Central memory CD8-positive, alpha-beta T cell (primary cell): ENCODE results near the gene TCP11L1.

Source experiments
- ATAC-seq: fragments of 150-1000 bp; cut with Tn5 transposase; replicated peaks from 2 replicates; pipeline ENCODE4 v1.10.0; 2022; ENCODE audit warnings: mild to moderate bottlenecking, moderate FRiP score, moderate number of reproducible peaks; ENCODE audit not compliant: poor library complexity, severe bottlenecking; ENCODE audit errors: extremely low read depth
- DNase-seq, 2 donors: peaks; one replicate each; pipeline ENCODE4 v3.0.0; 2021; ENCODE audit warnings: low spot score in 2 of 2
- H3K27ac Mint-ChIP-seq: one replicate; pipeline ENCODE4 v1.8.0; 2022; ENCODE audit warnings: low read depth, mild to moderate bottlenecking, moderate library complexity, mixed read lengths
- H3K27me3 Mint-ChIP-seq: one replicate; pipeline ENCODE4 v1.8.0; 2022; ENCODE audit warnings: mixed read lengths
- H3K36me3 Mint-ChIP-seq: one replicate; pipeline ENCODE4 v1.8.0; 2022; ENCODE audit warnings: mild to moderate bottlenecking, moderate library complexity, mixed read lengths; ENCODE audit not compliant: insufficient read depth
- H3K4me1 Mint-ChIP-seq: one replicate; pipeline ENCODE4 v1.8.0; 2022; ENCODE audit warnings: mixed read lengths
- H3K4me3 Mint-ChIP-seq: one replicate; pipeline ENCODE4 v1.8.0; 2022; ENCODE audit warnings: mild to moderate bottlenecking, moderate library complexity, mixed read lengths
- H3K9me3 Mint-ChIP-seq: one replicate; pipeline ENCODE4 v1.8.0; 2022; ENCODE audit warnings: mixed read lengths

The TCP11L1 gene, protein sequence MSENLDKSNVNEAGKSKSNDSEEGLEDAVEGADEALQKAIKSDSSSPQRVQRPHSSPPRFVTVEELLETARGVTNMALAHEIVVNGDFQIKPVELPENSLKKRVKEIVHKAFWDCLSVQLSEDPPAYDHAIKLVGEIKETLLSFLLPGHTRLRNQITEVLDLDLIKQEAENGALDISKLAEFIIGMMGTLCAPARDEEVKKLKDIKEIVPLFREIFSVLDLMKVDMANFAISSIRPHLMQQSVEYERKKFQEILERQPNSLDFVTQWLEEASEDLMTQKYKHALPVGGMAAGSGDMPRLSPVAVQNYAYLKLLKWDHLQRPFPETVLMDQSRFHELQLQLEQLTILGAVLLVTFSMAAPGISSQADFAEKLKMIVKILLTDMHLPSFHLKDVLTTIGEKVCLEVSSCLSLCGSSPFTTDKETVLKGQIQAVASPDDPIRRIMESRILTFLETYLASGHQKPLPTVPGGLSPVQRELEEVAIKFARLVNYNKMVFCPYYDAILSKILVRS

DNA sequence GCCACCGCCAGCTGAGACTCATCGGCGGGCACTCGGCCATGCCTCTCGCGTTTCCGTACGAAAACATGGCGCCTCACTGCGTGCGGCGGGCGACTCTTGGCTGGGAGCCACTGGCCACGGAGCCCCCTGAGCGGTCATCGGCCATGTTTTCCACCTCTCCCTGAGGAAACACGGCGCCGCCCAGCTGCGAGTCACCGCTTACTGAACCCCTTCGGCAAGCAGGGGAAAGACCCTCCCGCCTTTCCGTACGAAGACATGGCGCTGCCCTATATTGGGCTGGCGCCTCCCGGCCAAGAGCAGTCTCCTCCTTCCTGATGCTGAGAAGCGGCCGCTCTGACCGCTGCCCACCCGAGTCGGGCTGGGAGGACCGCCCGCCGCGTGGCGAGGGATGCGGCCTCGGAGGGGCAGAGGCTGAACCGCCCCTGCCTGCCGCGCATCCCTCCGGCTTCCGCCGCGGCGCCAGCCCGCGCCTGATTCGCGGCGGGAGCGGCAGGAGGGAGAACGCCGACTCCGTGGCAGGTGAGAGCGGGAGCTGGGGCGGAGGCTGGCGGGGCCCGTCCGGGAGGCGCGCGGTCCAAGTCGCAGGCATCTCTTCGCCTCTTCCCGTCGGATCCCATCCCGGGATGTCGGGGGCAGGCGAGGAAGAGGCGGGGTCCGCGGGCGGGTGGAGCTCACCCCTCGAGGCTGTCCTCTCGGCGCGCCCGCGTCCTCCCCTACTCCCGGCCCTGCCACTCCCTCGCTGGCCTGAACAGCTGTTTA lies at the start of gene TCP11L1:
Gene TCP11L1 (plus strand): TSS at position 299 of the 759 bp plus-strand sequence. CDS start 4,202 bp downstream, outside the sequence.
- peak; percentile 83 for ATAC-seq
- Mint-ChIP-seq H3K27me3 (peaks cover 10% of the 10 kb centered on the region), H3K9me3 (no peaks in the 10 kb centered on the region), H3K27ac (peak within 1 kb of the TSS; percentile 88), H3K4me1 (peaks cover 12% of the 10 kb centered on the region), H3K36me3 (peaks cover 18% of the 10 kb centered on the region), H3K4me3 (peak within 1 kb of the TSS; percentile 93)
- peak; percentile 70 to 71 for DNase-seq

DNA sequence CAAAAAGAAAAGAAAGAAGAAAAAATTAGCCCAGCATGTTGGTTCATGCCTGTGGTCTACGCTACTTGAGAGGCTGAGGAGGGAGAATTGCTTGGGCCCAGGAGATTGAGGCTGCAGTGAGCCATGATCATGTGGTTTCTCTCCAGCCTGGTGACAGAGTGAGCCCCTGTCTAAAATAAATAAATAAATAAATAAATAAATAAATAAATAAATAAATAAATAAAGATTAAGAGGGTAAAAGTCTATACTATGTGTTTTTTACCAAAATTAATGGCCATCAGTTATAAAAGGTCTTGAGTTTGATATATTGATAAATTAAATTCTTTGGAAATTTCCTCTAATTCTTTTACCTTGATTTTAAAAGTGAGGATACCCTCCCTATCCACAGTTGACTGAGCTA lies 48.9 kb upstream of the TCP11L1 start:
- Mint-ChIP-seq H3K4me3 (no peak overlapping the region), H3K4me1 (no peaks in the 10 kb centered on the region), H3K27ac (no peak overlapping the region), H3K27me3 (no peaks in the 10 kb centered on the region), H3K9me3 (peaks cover 6% of the 10 kb centered on the region), H3K36me3 (peaks cover 1% of the 10 kb centered on the region)
- DNase-seq (no peak), ATAC-seq (no peak)

DNA sequence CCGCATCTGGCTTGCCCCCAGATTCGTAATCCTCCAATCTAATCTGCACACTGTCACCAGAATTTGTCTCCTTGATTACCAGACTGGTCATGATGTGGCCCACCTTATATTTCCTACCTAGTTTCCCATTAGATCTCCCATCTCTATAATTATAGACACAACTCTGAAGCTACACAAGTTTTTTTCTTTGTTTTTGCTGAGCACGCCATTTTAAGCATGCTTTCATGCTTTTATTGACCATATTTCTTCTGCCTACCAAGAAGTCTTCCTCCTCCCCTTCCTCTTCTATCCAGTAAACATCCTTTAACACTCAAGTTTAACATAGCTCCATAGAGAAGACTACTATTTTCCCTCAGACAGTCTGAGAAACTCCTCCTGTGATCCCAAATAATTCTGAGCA lies 47.9 kb upstream of the TCP11L1 start:
- DNase-seq (no peak), ATAC-seq (no peak)
- Mint-ChIP-seq H3K36me3 (peaks cover 1% of the 10 kb centered on the region), H3K4me3 (no peak overlapping the region), H3K27ac (no peak overlapping the region), H3K4me1 (no peaks in the 10 kb centered on the region), H3K9me3 (peaks cover 6% of the 10 kb centered on the region), H3K27me3 (no peaks in the 10 kb centered on the region)

DNA sequence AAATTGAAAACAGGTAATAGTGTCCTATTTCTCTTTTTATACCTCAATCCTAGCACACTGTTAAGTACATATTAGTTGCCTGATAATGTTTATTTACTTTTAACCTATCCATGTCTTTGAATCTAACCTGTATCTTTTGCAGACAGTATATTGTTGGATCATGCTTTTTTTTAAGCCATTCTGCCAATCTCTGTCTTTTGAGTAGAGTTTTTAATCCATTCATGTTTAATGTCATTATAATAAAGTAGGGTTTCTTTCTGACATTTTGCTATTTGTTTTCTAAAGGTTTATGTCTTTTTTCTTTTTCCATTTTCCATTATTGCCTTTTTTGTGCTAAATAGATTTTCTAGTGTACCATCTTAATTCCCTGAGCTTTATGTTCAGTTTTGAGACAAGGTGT lies 47.5 kb upstream of the TCP11L1 start:
- Mint-ChIP-seq H3K36me3 (peaks cover 1% of the 10 kb centered on the region), H3K27ac (no peak overlapping the region), H3K4me3 (no peak overlapping the region), H3K27me3 (no peaks in the 10 kb centered on the region), H3K4me1 (no peaks in the 10 kb centered on the region), H3K9me3 (peaks cover 6% of the 10 kb centered on the region)
- DNase-seq (no peak), ATAC-seq (no peak)

DNA sequence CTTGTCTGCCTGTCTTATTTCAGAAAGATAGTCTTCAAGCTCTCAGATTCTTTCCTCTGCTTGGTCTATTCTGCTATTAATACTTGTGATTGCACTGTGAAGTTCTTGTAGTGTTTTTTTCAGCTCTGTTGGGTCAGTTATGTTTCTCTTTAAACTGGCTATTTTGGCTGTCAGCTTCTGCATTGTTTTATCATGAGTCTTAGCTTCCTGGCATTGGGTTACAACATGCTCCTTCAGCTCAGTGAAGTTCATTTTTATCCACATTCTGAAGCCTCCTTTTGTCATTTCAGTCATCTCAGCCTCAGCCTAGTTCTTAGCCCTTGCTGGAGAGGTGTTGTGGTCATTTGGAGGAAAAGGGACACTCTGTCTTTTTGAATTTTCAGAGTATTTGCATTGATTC lies 39.2 kb upstream of the TCP11L1 start:
- DNase-seq (no peak), ATAC-seq (no peak)
- Mint-ChIP-seq H3K4me3 (no peak overlapping the region), H3K27ac (no peak overlapping the region), H3K9me3 (peaks cover 6% of the 10 kb centered on the region), H3K27me3 (peaks cover 34% of the 10 kb centered on the region), H3K36me3 (no peaks in the 10 kb centered on the region), H3K4me1 (peaks cover 7% of the 10 kb centered on the region)

DNA sequence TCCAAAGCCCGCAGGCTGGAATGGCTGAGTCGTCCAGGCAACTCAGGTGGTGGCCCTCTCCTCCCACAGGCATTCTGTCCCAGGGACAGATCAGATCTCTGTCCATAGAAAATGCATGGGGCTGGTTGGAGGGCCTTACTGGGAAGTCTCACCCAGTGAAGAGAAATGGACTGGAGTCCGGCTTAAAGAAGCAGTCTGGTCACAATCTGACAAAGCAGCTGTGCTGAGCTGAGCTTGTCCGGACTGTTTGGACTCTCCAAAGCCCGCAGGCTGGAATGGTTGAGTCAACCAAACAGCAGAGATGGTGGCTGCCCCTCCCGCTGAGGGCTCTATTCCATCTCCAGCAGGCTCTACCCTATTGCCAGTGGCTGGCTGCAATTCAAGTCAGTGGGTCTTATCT lies 38.1 kb upstream of the TCP11L1 start:
- Mint-ChIP-seq H3K4me3 (no peak overlapping the region), H3K27ac (no peak overlapping the region), H3K9me3 (peaks cover 6% of the 10 kb centered on the region), H3K36me3 (no peaks in the 10 kb centered on the region), H3K4me1 (peaks cover 16% of the 10 kb centered on the region), H3K27me3 (peaks cover 34% of the 10 kb centered on the region)
- no peak for DNase-seq
- ATAC-seq = no peak

DNA sequence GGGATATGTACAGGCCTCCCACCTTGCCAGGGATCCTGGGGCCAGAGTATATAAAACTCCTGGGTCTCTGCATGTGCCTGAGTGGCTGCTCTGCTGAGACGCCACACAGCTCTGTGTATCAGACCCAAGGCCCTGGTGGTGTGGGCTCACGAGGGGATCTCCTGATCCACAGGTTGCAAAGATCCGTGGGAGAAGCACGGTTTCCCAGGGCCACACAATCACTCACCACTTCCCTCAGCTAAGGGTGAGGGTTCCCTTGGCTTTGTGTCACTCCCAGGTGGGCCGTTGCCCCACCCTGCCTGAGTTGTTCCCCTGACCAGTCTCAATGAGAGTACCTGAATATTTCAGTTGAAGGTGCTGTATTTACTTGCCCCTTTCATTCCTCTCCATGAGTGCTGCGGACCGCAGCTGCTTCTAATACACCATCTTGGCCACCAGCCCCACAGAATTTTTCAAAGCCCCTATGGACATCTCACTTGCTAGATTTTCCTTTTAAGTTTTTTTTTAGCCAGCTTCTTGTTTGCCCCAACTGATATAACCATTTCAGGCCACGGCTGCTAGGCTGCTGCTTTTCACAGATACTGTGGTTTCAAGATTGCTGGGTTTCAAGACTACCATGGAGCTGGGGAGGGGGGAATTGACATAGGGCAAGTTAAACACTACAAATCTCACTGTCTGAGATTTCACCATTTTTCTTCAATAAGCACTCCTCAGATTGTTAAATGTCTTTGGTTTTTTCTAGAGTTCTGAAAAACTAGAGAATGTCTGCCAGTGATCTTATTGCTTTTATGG lies 37.4 kb upstream of the TCP11L1 start:
- no peaks in the 10 kb centered on the region for H3K36me3 Mint-ChIP-seq
- H3K27ac Mint-ChIP-seq = no peak overlapping the region
- H3K9me3 Mint-ChIP-seq = peaks cover 6% of the 10 kb centered on the region
- H3K4me1 Mint-ChIP-seq = peaks cover 16% of the 10 kb centered on the region
- no peak overlapping the region for H3K4me3 Mint-ChIP-seq
- DNase-seq (no peak), ATAC-seq (no peak)
- peaks cover 34% of the 10 kb centered on the region for H3K27me3 Mint-ChIP-seq

DNA sequence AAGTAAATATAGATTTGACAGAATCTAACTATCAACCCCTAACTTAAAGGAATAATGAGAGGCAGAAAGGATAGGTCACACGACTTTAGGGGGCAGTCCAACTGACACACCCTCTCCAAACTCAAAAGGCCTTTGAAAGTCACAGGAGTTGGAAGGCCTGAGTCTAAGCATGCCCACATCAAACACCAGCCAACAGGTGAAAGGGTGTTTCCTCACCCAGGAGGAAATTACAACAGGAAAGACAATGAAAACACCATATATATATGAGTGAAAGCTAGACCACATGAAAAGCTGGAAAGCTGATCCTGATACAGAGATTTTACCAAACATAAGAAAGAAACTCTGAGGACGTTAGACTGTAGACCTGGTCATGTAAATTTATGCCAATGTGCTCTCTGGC lies 34.2 kb upstream of the TCP11L1 start:
- Mint-ChIP-seq H3K27ac (no peak overlapping the region), H3K27me3 (peaks cover 4% of the 10 kb centered on the region), H3K36me3 (no peaks in the 10 kb centered on the region), H3K4me1 (peaks cover 16% of the 10 kb centered on the region), H3K9me3 (no peaks in the 10 kb centered on the region), H3K4me3 (peak overlapping the region; percentile 43)
- DNase-seq (no peak), ATAC-seq (peak; percentile 46)

DNA sequence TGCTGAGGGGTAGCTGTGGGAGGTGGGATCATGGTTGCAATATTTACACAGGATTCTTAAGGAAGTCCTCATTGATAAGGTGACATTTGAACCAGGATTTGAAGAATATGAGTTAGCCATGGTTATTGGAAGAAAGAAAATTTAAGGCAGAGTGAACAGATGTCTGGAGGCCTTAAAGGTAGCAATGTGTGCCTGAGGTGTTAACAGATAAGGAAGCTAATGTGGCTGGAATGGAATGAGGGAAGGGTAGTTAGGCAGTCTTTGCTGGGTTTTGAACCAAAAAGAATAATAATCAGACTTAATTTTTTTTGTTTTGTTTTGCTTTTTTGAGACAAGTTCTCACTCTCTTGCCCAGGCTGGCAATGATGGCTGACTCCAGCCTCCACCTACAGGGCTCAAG lies 33.4 kb upstream of the TCP11L1 start:
- no peak for ATAC-seq
- DNase-seq = no peak
- Mint-ChIP-seq H3K27me3 (no peaks in the 10 kb centered on the region), H3K4me1 (peaks cover 16% of the 10 kb centered on the region), H3K36me3 (no peaks in the 10 kb centered on the region), H3K4me3 (no peak overlapping the region), H3K9me3 (no peaks in the 10 kb centered on the region), H3K27ac (no peak overlapping the region)

DNA sequence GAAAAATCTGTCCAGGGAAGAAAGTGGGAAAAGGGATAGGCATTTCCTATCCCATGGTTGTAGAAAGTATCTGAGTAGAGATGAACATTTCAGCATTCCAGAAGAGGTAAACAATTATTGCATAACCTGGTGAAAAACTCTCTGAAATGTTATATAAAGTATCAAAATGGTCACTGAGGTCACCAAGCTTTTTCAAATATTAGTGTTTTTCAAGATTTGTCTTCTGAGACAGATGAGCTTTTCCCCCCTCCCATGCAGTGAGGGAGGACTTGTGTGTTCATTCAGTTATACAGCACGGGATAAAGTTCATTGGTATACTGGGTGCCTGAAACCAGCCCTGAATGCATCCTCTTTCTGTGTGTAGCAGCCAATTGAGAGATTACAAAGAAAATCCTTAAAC lies 25.6 kb upstream of the TCP11L1 start:
- Mint-ChIP-seq H3K27ac (no peak overlapping the region), H3K4me3 (no peak overlapping the region), H3K4me1 (peaks cover 16% of the 10 kb centered on the region)

DNA sequence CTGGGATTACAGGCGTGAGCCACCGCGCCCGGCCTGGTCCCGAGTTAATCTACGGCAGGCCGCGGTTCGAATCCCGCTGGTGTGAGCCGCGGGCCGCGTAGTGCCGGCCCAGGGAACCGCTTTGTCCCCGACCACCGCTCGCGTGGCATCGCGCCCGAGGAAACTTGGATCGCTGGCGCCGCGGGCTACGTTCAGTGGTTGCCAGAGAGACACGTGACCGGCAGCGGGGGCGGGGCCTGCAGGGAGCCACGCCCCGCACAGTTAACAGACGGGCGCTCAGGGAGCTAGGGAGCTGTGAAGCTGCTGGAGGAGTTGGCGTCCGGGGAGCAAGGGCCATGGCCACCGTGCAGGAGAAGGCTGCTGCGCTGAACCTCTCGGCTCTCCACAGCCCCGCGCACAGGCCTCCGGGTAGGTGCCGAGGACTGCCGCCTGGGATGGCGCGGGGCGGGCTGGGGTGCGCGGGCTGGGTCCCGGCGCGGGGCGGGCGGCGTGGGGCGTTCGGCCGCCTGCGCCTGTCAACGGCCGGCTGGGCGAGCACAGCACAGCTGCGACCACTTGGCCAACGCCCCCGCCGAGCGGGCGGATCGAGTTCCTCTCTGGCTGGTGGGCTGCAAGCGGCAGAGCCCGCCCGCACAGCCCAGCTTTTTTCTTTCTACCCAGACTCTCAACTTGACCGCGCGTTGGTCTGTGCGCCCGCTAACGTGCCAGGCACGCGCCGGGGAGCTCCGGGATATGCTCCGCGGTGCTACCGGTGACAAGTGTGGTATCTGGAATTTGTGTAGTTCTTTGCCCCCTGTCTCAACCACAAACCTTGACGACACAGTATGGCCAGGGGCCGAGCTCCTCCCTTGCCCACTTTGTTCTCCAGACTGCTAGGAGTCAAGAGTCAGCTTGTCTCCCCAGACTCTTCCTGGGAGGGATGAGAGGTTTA lies 23.5 kb upstream of the TCP11L1 start, which contains the start of gene DEPDC7:
Gene DEPDC7 (plus strand): TSS at position 258 of the 931 bp plus-strand sequence. CDS start 78 bp downstream, at position 336.
- peak; percentile 58 for DNase-seq
- peak; percentile 70 for ATAC-seq
- Mint-ChIP-seq H3K4me1 (peaks cover 16% of the 10 kb centered on the region), H3K4me3 (peak within 1 kb of the TSS; percentile 84), H3K27ac (peak within 1 kb of the TSS; percentile 64), H3K36me3 (peaks cover 8% of the 10 kb centered on the region), H3K27me3 (peaks cover 39% of the 10 kb centered on the region), H3K9me3 (no peaks in the 10 kb centered on the region)

More for the DNA sequence above, 25.6 kb upstream of the TCP11L1 start:
- Mint-ChIP-seq H3K36me3 (peaks cover 6% of the 10 kb centered on the region), H3K9me3 (no peaks in the 10 kb centered on the region), H3K27me3 (peaks cover 24% of the 10 kb centered on the region)
- ATAC-seq (no peak), DNase-seq (no peak)
